ENCODE results near the gene PAQR8.
A peak's percentile ranks its signal among the peaks of the same experiment; 100 is the strongest.

Gene PAQR8

GRCh38 chr6:52420668-52421358 lies 58.9 kb downstream of the PAQR8 start:
- TF ChIP-seq USF1 (IDR thresholded peaks at IDR 0.05): no peak
- TF ChIP-seq EGR1 (IDR thresholded peaks at IDR 0.05): no peak
- no peak for TF ChIP-seq CEBPB (IDR thresholded peaks at IDR 0.05)
- no peak for TF ChIP-seq REST (IDR thresholded peaks at IDR 0.05; ENCODE audit: low read depth)
- TF ChIP-seq TCF12 (IDR thresholded peaks at IDR 0.05; ENCODE audit: low read depth): no peak
- TF ChIP-seq CREB1 (IDR thresholded peaks at IDR 0.05; ENCODE audit: low read depth): no peak
- no peak for TF ChIP-seq MAX (IDR thresholded peaks at IDR 0.05)
- no peak for TF ChIP-seq RAD21 (IDR thresholded peaks at IDR 0.05; ENCODE audit: low read depth)

- no peak for TF ChIP-seq REST (IDR thresholded peaks at IDR 0.05; ENCODE audit: low read depth)
- no peak for TF ChIP-seq EGR1 (IDR thresholded peaks at IDR 0.05)
- no peak for TF ChIP-seq CREB1 (IDR thresholded peaks at IDR 0.05; ENCODE audit: low read depth)
- no peak for TF ChIP-seq MAX (IDR thresholded peaks at IDR 0.05)
- TF ChIP-seq TAF1 (IDR thresholded peaks at IDR 0.05; ENCODE audit: low read depth): no peak
- TF ChIP-seq FOXM1 (IDR thresholded peaks at IDR 0.05; ENCODE audit: borderline replicate concordance, low read depth): no peak
- no peak for TF ChIP-seq TCF12 (IDR thresholded peaks at IDR 0.05; ENCODE audit: low read depth)
- TF ChIP-seq CEBPB (IDR thresholded peaks at IDR 0.05): no peak
- TF ChIP-seq NFIC (IDR thresholded peaks at IDR 0.05): no peak
- TF ChIP-seq USF1 (IDR thresholded peaks at IDR 0.05): no peak
- no peak for TF ChIP-seq RAD21 (IDR thresholded peaks at IDR 0.05; ENCODE audit: low read depth)
- TF ChIP-seq TEAD4 (IDR thresholded peaks at IDR 0.05): no peak
These were observed 60.2 kb downstream of the PAQR8 start for GRCh38 chr6:52422156-52422555.

GRCh38 chr6:52423448-52423847 lies 61.5 kb downstream of the PAQR8 start:
- TF ChIP-seq TEAD4 (IDR thresholded peaks at IDR 0.05): no peak
- TF ChIP-seq EGR1 (IDR thresholded peaks at IDR 0.05): no peak
- no peak for TF ChIP-seq REST (IDR thresholded peaks at IDR 0.05; ENCODE audit: low read depth)
- no peak for TF ChIP-seq USF1 (IDR thresholded peaks at IDR 0.05)
- no peak for TF ChIP-seq ZBTB7A (IDR thresholded peaks at IDR 0.05; ENCODE audit: low read depth)
- TF ChIP-seq FOXM1 (IDR thresholded peaks at IDR 0.05; ENCODE audit: borderline replicate concordance, low read depth): no peak
- TF ChIP-seq MAX (IDR thresholded peaks at IDR 0.05): no peak
- no peak for TF ChIP-seq NFIC (IDR thresholded peaks at IDR 0.05)
- no peak for TF ChIP-seq RAD21 (IDR thresholded peaks at IDR 0.05; ENCODE audit: low read depth)
- TF ChIP-seq CREB1 (IDR thresholded peaks at IDR 0.05; ENCODE audit: low read depth): no peak

- TF ChIP-seq TEAD4 (IDR thresholded peaks at IDR 0.05): peak; percentile 69
- TF ChIP-seq TAF1 (IDR thresholded peaks at IDR 0.05; ENCODE audit: low read depth): no peak
These were observed 62.0 kb downstream of the PAQR8 start for GRCh38 chr6:52423971-52424381.
